ENCODE results near the gene LAMC3.
"Not testable (repeated sequence)": the region's sequence is repeated elsewhere in the genome, so short reads cannot be mapped to it uniquely, and the experiment has no call there.

The LAMC3 gene

DNA sequence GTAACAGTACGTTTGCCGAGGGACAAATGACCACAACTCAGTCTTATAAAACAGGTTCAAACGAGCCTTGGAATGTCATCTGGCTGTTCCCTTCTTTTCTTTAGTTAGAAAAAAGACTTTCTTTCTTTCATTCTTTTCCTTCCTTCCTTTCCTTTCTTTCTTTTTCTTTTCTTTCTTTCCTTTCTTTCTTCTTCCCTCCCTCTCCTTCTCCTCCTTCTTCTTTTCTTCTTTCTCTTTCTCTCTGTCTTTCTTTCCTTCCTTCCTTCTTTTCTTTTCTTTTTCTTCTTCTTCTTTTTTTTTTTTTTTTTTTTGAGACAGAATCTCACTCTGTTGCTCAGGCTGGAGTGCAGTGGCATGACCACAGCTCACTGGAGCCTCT lies 9.7 kb upstream of the LAMC3 start:
- TF ChIP-seq CTCF (IDR thresholded peaks at IDR 0.05; ENCODE audit: low read length, missing control alignments) = no peak
- no peak for DNase-seq (ENCODE audit: low read depth)

GRCh38 chr9:131000526-131000925 lies 8.4 kb upstream of the LAMC3 start:
- H3K4me3 ChIP-seq (replicated peaks; ENCODE audit: low read depth, low read length); DNase-seq (ENCODE audit: low read depth): not testable (repeated sequence)

More for the DNA sequence above, 9.7 kb upstream of the LAMC3 start:
- H3K4me3 ChIP-seq (replicated peaks; ENCODE audit: low read depth, low read length) = no peak overlapping the region

GRCh38 chr9:131001021-131001420 lies 8.0 kb upstream of the LAMC3 start:
- DNase-seq (ENCODE audit: low read depth) = no peak
- TF ChIP-seq CTCF (IDR thresholded peaks at IDR 0.05; ENCODE audit: low read length, missing control alignments) = no peak
- no peak overlapping the region for H3K4me3 ChIP-seq (replicated peaks; ENCODE audit: low read depth, low read length)

GRCh38 chr9:131001990-131002389 lies 7.0 kb upstream of the LAMC3 start:
- no peak for TF ChIP-seq CTCF (IDR thresholded peaks at IDR 0.05; ENCODE audit: low read length, missing control alignments)
- no peak for DNase-seq (ENCODE audit: low read depth)
- no peak overlapping the region for H3K4me3 ChIP-seq (replicated peaks; ENCODE audit: low read depth, low read length)

DNA sequence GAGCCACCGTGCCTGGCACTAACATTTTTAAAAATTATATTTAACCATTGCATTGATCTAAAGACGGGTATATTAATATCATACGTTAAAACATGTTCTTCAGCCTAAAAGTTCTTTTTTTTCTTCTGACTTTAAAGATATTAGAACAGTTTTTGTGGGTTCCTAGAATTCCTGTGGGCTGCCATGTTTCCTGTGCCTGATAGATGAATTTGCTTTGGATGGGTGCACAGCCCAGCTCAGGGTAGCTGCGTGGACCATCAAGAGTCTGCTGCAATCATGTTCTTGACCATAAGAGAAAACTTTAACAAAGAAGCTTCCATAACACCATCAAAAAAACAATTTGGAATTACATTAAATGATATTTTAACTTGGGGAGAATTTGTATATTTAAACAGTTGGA lies 2.4 kb upstream of the LAMC3 start:
- TF ChIP-seq CTCF (IDR thresholded peaks at IDR 0.05; ENCODE audit: low read length, missing control alignments) = no peak
- no peak overlapping the region for H3K4me3 ChIP-seq (replicated peaks; ENCODE audit: low read depth, low read length)
- DNase-seq (ENCODE audit: low read depth) = no peak

- H3K4me3 ChIP-seq (replicated peaks; ENCODE audit: low read depth, low read length) = no peak overlapping the region
- TF ChIP-seq CTCF (IDR thresholded peaks at IDR 0.05; ENCODE audit: low read length, missing control alignments) = no peak
- no peak for DNase-seq (ENCODE audit: low read depth)
These were observed 888 bp upstream of the LAMC3 start for GRCh38 chr9:131008086-131008485.

GRCh38 chr9:131008563-131008908 lies 438 bp upstream of the LAMC3 start:
- H3K4me3 ChIP-seq (replicated peaks; ENCODE audit: low read depth, low read length) = no peak overlapping the region
- no peak for DNase-seq (ENCODE audit: low read depth)
- no peak for TF ChIP-seq CTCF (IDR thresholded peaks at IDR 0.05; ENCODE audit: low read length, missing control alignments)

Measured in fibroblast of pulmonary artery (primary cell).